GM12874 (cell line): ENCODE measurements around the gene NHSL1.

ENCODE experiments used
- CTCF ChIP-seq: IDR thresholded peaks from 2 replicates; pipeline ENCODE4 v1.5.1; 2011; ENCODE audit warnings: low read depth, mild to moderate bottlenecking, control low read depth, low read length, moderate library complexity; ENCODE audit not compliant: insufficient read depth

NHSL1 gene

GRCh38 chr6:138503881-138504680 lies 4.8 kb upstream of the NHSL1 start:
- TF ChIP-seq CTCF: no peak

- TF ChIP-seq CTCF: no peak
Observed at GRCh38 chr6:138502546-138502945, 3.3 kb upstream of the NHSL1 start.

GRCh38 chr6:138500867-138501446 lies 1.7 kb upstream of the NHSL1 start:
- no peak for TF ChIP-seq CTCF

- TF ChIP-seq CTCF: no peak
Observed at GRCh38 chr6:138500045-138500665, 861 bp upstream of the NHSL1 start.

GRCh38 chr6:138498629-138499302 lies 528 bp downstream of the NHSL1 start:
- TF ChIP-seq CTCF: no peak

- no peak for TF ChIP-seq CTCF
Observed at GRCh38 chr6:138497286-138497685, 2.0 kb downstream of the NHSL1 start.

- TF ChIP-seq CTCF: no peak
Observed at GRCh38 chr6:138494312-138494711, 5.0 kb downstream of the NHSL1 start.
